IPS-NIHi7 (cell line): ENCODE results near the gene HSFY1.
"Not testable (repeated sequence)": the region's sequence is repeated elsewhere in the genome, so short reads cannot be mapped to it uniquely, and the experiment has no call there.

Experiments
- DNase-seq: peaks from one replicate; pipeline ENCODE4 v3.0.0; 2012; ENCODE audit warnings: mixed read lengths; ENCODE audit errors: extremely low spot score

Gene HSFY1

GRCh38 chrY:18546420-18546819, at the start of gene HSFY1:
Gene HSFY1, plus strand, starts transcription at chrY:18546720. Its CDS starts 68 bp downstream, at chrY:18546788.
- DNase-seq = not testable (repeated sequence)

GRCh38 chrY:18504266-18504665, 42.3 kb upstream of the HSFY1 start:
- not testable (repeated sequence) for DNase-seq

GRCh38 chrY:18530995-18531655, 15.4 kb upstream of the HSFY1 start:
- DNase-seq = not testable (repeated sequence)

GRCh38 chrY:18538952-18539351, 7.6 kb upstream of the HSFY1 start:
- DNase-seq = not testable (repeated sequence)

GRCh38 chrY:18553132-18553531, 6.6 kb downstream of the HSFY1 start:
- DNase-seq = not testable (repeated sequence)

- DNase-seq = not testable (repeated sequence)
Measured at GRCh38 chrY:18565915-18566314, 19.4 kb downstream of the HSFY1 start.
